DND-41 (cell line): ENCODE data around the gene GNPNAT1.

Experiments
- ATAC-seq: fragments of 200-7000 bp; cut with Tn5 transposase; 3 replicates; pipeline ENCODE4 v1.9.1; 2021; ENCODE audit warnings: low read depth; ENCODE audit not compliant: insufficient read depth
- DNase-seq: peaks from one replicate; pipeline ENCODE4 v3.0.0-alpha.2; 2020
- H2AFZ ChIP-seq: 2 replicates; pipeline ENCODE4 v1.6.0; 2012; ENCODE audit warnings: low read depth, low read length
- H3K27ac ChIP-seq: 2 replicates; pipeline ENCODE4 v1.5.1; 2012; ENCODE audit warnings: low read length, inconsistent platforms
- H3K27me3 ChIP-seq: fragments of 200-600 bp; sonication (generic); 2 replicates; pipeline ENCODE4 v1.6.0; 2012; ENCODE audit warnings: low read length, mild to moderate bottlenecking, inconsistent platforms; ENCODE audit not compliant: insufficient read depth, poor library complexity
- H3K36me3 ChIP-seq: 2 replicates; pipeline ENCODE4 v1.5.1; 2012; ENCODE audit warnings: low read length, inconsistent platforms; ENCODE audit not compliant: insufficient read depth
- H3K4me1 ChIP-seq: 2 replicates; pipeline ENCODE4 v1.5.1; 2012; ENCODE audit warnings: mild to moderate bottlenecking, low read length; ENCODE audit not compliant: insufficient read depth
- H3K4me2 ChIP-seq: 2 replicates; pipeline ENCODE4 v1.6.0; 2012; ENCODE audit warnings: mild to moderate bottlenecking, moderate library complexity, low read length, inconsistent platforms; ENCODE audit not compliant: insufficient read depth
- H3K4me3 ChIP-seq, 2 experiments: fragments of 200-600 bp in 1 of 2; shearing (Covaris generic) in 1 of 2; 2 replicates each; pipeline ENCODE4 v1.5.1; 2012 to 2016; ENCODE audit warnings: inconsistent platforms in 2 of 2, low read length in 2 of 2, mild to moderate bottlenecking in 2 of 2, low read depth in 1 of 2, moderate library complexity in 1 of 2
- H3K79me2 ChIP-seq: 2 replicates; pipeline ENCODE4 v1.6.0; 2012; ENCODE audit warnings: low read length, inconsistent platforms; ENCODE audit not compliant: insufficient read depth
- H3K9ac ChIP-seq: 2 replicates; pipeline ENCODE4 v1.6.0; 2012; ENCODE audit warnings: low read depth, mild to moderate bottlenecking, inconsistent platforms, low read length, moderate library complexity
- H3K9me3 ChIP-seq: 2 replicates; pipeline ENCODE4 v1.5.1; 2012; ENCODE audit warnings: low read length, moderate library complexity, mild to moderate bottlenecking, inconsistent platforms; ENCODE audit not compliant: insufficient read depth, severe bottlenecking
- H4K20me1 ChIP-seq: 2 replicates; pipeline ENCODE4 v1.6.0; 2012; ENCODE audit warnings: low read length; ENCODE audit not compliant: insufficient read depth
- EZH2 ChIP-seq: IDR thresholded peaks from 3 replicates; pipeline ENCODE4 v1.6.1; 2012; ENCODE audit warnings: borderline replicate concordance, low read depth, mild to moderate bottlenecking, moderate library complexity, low read length, inconsistent platforms; ENCODE audit not compliant: severe bottlenecking
- TF ChIP-seq, protein P1 (sequence below): IDR thresholded peaks from 2 replicates; pipeline ENCODE4 v1.5.1; 2012; ENCODE audit warnings: borderline replicate concordance, low read length, moderate library complexity, mild to moderate bottlenecking; ENCODE audit not compliant: poor library complexity, severe bottlenecking; ENCODE audit errors: extremely low read depth

GNPNAT1 gene

DNA sequence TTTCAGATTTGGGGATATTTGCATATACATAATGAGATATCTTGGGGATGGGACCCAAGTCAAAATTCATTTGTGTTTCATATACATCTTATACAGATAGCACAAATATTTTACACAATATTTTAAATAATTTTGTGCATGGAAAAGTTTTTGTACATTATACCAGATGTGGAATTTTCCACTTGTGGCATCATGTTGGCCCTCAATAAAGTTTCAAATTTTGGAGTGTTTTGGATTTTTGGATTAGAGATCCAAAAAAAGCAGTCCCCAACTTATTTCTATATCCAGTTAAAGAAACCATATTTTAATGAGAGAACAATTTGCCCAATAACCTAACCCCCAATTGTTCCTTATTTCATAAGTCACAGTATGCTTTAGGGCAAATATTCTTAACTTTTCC is 4.5 kb downstream of the GNPNAT1 start:
- 0 out of 2 replicates have a peak overlapping the region, but pooled peaks have one; percentile 91 for H3K4me2 ChIP-seq
- DNase-seq (no peak), ATAC-seq (no peak)

DNA sequence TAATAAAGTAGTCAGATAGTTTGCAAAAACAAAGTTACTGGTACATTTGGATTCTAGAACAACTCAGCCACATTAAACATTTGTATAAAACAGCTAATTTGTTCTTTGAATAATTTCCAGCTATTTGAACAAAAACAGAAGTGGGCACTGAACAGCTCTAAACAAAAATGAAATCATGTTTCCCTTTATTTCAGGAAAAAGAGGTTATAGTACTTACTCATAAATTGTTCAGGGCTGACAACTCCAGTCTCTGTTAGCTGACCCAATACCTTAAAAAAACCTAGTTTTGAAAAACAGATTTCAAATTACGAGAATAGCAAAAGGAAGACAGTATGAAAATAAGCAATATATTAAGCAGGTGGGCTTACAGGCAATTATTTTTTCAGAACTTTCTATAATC is 8.2 kb downstream of the GNPNAT1 start:
- Histone ChIP-seq H2AFZ (no peak overlapping the region), H3K27ac (no peak overlapping the region), H3K36me3 (peaks cover 53% of the 10 kb centered on the region), H4K20me1 (no peaks in the 10 kb centered on the region), H3K27me3 (no peaks in the 10 kb centered on the region), H3K79me2 (peaks cover 40% of the 10 kb centered on the region), H3K9ac (no peak overlapping the region), H3K4me1 (peaks cover 13% of the 10 kb centered on the region), H3K4me3 (no peak overlapping the region), H3K4me2 (no peak overlapping the region), H3K9me3 (no peaks in the 10 kb centered on the region)
- ATAC-seq, result no peak
- no peak for TF ChIP-seq EZH2
- TF ChIP-seq, protein P1, sequence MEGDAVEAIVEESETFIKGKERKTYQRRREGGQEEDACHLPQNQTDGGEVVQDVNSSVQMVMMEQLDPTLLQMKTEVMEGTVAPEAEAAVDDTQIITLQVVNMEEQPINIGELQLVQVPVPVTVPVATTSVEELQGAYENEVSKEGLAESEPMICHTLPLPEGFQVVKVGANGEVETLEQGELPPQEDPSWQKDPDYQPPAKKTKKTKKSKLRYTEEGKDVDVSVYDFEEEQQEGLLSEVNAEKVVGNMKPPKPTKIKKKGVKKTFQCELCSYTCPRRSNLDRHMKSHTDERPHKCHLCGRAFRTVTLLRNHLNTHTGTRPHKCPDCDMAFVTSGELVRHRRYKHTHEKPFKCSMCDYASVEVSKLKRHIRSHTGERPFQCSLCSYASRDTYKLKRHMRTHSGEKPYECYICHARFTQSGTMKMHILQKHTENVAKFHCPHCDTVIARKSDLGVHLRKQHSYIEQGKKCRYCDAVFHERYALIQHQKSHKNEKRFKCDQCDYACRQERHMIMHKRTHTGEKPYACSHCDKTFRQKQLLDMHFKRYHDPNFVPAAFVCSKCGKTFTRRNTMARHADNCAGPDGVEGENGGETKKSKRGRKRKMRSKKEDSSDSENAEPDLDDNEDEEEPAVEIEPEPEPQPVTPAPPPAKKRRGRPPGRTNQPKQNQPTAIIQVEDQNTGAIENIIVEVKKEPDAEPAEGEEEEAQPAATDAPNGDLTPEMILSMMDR, result no peak
- DNase-seq, result no peak

More for the DNA sequence above, 4.5 kb downstream of the GNPNAT1 start:
- Histone ChIP-seq H3K9ac (no peak overlapping the region), H3K27ac (no peak overlapping the region), H3K4me1 (peaks cover 46% of the 10 kb centered on the region), H3K36me3 (peaks cover 20% of the 10 kb centered on the region), H3K4me3 (no peak overlapping the region), H3K9me3 (no peaks in the 10 kb centered on the region), H3K27me3 (no peaks in the 10 kb centered on the region), H3K79me2 (peaks cover 71% of the 10 kb centered on the region), H2AFZ (no peak overlapping the region), H4K20me1 (no peaks in the 10 kb centered on the region)
- TF ChIP-seq, protein P1, result no peak
- TF ChIP-seq EZH2, result no peak

DNA sequence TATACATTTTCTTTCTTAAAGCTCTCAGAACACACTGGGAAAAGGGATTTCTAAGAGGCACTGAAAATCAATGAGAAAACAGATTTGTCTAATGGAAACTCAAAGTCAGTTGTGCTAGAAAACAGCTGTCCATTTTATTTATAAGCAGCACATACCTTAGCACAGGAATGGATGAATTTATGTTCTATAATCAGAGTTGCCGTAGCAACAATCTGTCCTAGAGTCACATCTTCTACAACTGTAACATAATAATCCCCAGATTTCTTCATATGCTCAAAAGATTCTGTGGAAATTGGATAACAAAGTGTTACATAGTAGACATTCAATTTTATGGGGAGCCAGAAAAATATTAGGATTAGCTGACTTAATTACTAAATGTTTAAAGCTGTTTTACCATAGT is 9.8 kb downstream of the GNPNAT1 start:
- no peaks in the 10 kb centered on the region for H4K20me1 ChIP-seq
- H3K4me1 ChIP-seq, result no peaks in the 10 kb centered on the region
- H3K9ac ChIP-seq, result no peak overlapping the region
- no peak overlapping the region for H3K4me2 ChIP-seq
- H3K4me3 ChIP-seq, result no peak overlapping the region
- DNase-seq, result no peak
- no peak for ATAC-seq
- H2AFZ ChIP-seq, result no peak overlapping the region
- peaks cover 67% of the 10 kb centered on the region for H3K36me3 ChIP-seq
- H3K79me2 ChIP-seq, result peaks cover 24% of the 10 kb centered on the region
- no peak for TF ChIP-seq EZH2
- TF ChIP-seq, protein P1, result no peak
- H3K9me3 ChIP-seq, result no peaks in the 10 kb centered on the region
- H3K27ac ChIP-seq, result no peak overlapping the region
- no peaks in the 10 kb centered on the region for H3K27me3 ChIP-seq

DNA sequence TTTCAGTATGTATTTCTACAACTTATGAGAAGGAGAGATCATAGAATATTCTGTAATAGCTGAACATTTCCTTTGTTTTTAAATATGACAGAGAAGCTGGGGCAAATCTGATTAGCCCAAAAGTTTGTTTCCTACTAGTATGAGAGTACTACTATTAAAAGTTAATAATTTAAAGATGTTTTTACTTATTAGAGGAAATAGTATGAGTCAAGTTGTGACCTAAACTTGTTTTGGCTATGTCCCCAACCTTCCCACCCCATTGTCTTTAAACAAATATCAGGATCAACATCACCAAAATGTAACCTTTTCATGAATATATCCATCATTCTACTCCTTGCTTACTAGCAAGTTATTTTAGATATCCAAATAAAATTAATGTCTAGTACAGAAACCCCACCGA is 10.5 kb downstream of the GNPNAT1 start:
- no peak overlapping the region for H3K9ac ChIP-seq
- ATAC-seq, result no peak
- no peak overlapping the region for H3K4me2 ChIP-seq
- H3K9me3 ChIP-seq, result no peaks in the 10 kb centered on the region
- H3K4me1 ChIP-seq, result no peaks in the 10 kb centered on the region
- H4K20me1 ChIP-seq, result no peaks in the 10 kb centered on the region
- no peaks in the 10 kb centered on the region for H3K27me3 ChIP-seq
- no peak overlapping the region for H3K27ac ChIP-seq
- H2AFZ ChIP-seq, result no peak overlapping the region
- no peak for DNase-seq
- peaks cover 73% of the 10 kb centered on the region for H3K36me3 ChIP-seq
- peaks cover 17% of the 10 kb centered on the region for H3K79me2 ChIP-seq
- H3K4me3 ChIP-seq, result no peak overlapping the region
- TF ChIP-seq EZH2, result no peak
- TF ChIP-seq, protein P1, result no peak
